LoVo (cell line): ENCODE data around the gene PRDM16.

Experiments
- DNase-seq: peaks from one replicate; pipeline ENCODE4 v3.0.0-alpha.2; 2016; ENCODE audit warnings: low spot score

The PRDM16 gene

DNA sequence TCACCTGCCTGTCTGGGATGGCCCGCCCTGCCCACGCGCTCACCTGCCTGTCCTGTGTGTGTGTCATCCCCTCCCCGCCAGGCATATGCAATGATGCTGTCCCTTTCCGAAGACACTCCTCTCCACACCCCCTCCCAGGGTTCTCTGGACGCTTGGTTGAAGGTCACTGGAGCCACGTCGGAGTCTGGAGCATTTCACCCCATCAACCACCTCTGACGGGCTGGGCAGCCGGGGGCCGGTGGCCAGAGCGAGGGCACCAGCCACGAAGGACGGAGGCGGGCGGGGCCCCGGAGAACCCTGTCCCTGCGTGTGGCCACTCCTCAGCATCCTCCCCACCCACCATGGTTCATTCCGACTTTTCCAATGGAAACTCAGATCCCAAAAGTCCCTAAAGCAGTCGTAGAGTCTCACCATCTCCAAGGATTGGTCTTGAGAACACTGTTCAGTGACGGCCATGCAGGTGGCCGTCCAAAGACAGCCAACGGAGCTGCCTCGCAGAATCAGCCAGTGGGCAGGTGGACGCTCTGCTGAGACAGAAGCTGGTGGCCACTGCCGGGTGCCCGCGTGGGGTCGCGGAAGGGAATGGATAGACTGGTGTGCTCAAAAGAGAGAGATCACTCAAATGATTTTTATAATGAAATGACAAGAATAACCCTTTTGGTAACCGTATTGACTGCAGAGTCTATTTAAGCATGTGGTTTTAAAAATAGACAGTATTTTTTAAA is 364.8 kb downstream of the PRDM16 start:
- no peak for DNase-seq

- DNase-seq: no peak
Observed at GRCh38 chr1:3434406-3435110, 365.6 kb downstream of the PRDM16 start.

DNA sequence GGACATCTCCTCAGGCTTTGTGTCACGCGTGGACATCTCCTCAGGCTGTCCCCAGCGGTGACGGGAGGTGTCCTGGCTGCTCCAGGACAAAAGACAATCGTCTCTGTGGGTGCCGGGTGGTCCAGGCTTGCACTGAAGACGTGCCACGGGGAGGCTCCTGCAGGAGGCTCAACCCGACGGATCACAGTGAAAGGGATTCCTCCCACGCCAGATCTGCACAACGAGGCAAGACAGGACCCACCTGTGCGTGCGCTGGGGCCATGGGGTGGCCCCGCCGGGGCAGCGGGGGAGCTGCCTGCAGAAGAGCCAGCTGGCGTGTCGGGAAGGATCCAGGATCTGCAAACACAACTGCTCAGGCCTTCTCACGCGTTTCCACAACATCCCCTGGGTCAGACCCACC is 366.7 kb downstream of the PRDM16 start:
- no peak for DNase-seq

GRCh38 chr1:3436451-3436850 is 367.4 kb downstream of the PRDM16 start:
- DNase-seq: no peak

GRCh38 chr1:3436901-3437300 is 367.9 kb downstream of the PRDM16 start:
- DNase-seq: no peak

- DNase-seq: no peak
Observed at GRCh38 chr1:3438661-3439180, 369.7 kb downstream of the PRDM16 start.

- no peak for DNase-seq
Observed at GRCh38 chr1:3439346-3440299, 370.6 kb downstream of the PRDM16 start.

DNA sequence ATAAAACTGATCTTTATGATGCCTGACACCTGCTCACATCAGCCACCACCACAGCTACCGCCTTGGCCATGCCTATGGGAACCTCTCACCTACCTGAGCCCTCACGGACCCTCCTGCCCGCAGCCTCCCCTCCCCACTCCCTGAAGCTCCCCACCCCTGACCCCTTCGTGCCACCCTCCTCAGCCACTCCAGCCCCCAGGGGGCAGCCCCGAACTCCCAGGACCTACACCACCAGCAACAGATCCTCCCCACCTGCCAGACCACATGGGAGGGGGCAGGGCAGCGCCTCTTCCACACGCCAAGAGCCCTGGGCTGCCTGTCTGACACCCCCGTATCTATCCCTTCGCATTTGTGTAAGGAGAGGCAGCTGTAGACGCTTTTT is 371.3 kb downstream of the PRDM16 start:
- DNase-seq: no peak

DNA sequence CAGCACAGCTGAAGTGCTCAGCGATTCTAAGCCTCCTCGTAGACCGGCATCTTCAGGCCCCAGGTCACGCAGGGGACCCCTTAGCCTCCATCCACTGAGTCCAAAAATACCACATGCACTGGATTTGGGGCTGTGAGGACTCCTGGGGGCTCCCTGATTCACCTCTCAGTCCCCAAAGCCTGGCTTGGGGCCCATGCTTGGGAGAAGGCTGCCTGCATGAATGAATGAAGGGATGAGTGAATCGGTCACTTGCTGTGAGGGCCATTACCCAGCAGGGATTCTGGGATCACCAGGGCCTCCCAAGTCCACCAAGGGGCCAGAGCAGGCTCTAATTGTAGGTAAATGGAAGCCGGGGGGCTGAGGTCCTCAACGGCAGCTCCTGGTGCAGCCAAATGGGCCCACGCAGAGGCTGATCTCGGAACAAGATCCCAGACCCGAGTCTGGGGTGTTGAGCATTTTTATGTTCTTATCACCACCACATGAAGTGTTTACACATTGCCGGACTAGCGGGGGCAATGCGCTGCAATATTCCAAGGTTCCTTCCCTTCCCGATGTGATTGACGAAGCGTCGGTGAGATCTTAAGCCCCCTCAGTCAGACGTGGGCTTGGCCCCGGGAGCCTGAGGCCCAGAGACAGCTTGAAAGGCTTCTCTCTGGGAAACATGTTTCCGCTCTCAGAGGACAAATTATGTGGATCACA is 371.9 kb downstream of the PRDM16 start:
- no peak for DNase-seq

GRCh38 chr1:3441410-3441847 is 372.4 kb downstream of the PRDM16 start:
- DNase-seq: no peak

DNA sequence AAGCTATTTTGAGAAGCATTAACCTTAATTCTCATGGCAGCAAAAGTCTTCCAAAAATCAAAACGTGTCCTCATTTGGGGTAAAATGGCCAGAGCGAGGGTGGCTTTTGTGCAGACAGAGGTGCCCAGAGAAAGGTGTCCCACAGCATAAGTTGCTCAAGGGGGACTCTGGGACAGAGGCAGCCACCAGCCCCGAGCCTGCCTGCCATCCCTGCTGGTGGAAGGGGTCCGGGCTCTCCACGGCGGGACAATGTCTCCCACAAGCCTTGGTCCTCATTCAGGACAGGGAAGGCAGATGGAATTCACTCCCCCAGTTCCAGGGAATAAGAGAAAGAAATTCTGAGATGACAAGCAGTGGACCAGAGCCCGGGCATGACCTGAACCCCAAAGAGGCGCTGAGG is 372.9 kb downstream of the PRDM16 start:
- DNase-seq: no peak

DNA sequence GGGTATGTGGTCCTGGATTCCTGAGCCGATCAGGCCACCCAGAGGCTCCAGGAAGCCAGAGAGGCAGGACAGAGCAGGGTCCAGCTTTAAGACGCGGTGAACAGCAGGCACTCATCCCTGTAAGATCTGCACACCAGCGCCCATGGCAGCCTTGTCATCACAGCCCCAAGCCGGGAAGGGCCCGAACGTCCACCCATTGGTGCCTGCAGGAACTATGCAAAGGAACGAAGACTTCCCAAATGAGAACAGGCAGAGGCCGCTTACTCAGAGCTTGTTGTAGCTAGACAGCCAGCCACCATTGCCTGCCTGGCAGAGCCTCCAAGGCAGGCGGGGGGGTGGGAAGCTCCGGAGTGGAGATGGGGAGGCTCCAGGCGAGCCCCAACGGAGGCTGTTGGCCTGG is 373.3 kb downstream of the PRDM16 start:
- DNase-seq: no peak

DNA sequence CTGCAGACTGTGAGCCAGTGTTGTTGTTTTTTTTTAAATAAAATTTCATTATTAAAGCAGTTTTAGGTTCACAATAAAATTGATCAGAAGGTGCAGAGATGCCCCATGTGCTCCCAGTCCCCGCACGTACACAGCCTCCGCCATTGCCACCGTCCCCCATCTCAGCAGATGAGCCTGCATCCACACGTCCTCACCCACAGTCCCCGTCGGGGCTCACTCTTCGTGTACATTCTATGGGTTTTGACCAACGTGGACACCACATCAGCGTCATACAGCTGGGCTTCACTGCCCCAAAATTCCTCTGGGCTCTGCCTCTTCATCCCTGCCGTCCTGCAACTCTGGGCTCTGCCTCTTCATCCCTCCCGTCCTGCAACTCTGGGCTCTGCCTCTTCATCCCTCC is 373.9 kb downstream of the PRDM16 start:
- no peak for DNase-seq

DNA sequence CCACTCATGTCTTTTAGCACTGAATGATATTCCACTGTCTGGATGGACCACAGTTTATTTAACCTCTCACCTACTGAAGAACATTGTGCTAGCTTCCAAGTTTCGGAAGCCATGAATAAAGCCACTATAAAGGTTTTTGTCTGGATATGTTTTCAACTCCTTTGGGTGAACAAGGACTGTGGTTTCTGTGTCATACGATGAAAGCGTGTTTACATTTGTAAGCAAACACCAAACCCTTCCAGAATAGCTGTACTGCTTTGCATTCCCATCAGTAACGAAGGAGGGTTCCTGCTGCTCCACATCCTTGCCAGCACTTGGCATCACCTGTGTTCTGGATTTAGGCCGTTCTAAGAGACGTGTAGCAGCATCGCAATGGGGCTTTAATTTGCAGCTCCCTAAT is 374.8 kb downstream of the PRDM16 start:
- DNase-seq: no peak

- DNase-seq: no peak
Observed at GRCh38 chr1:3444298-3444697, 375.3 kb downstream of the PRDM16 start.

DNA sequence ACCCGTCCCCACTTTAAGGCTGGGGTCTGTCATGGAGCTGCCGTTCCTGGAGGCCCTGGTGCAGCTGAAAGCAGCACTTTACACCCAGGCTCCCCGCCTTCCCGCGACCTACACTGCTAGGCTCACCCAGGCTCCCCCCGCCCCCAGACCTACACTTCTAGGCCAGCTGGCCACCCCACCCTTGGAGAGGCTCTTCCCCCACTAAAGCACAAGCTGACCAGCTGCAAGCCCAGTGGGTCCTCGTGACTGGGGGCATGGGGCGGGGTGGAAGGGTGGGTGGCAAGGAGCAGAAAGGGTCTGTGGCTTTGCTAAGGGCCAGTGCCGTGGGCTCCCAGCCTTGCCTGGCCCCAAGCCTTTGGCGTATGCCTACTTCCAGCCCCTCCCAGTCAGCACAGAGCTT is 375.7 kb downstream of the PRDM16 start:
- DNase-seq: no peak

DNA sequence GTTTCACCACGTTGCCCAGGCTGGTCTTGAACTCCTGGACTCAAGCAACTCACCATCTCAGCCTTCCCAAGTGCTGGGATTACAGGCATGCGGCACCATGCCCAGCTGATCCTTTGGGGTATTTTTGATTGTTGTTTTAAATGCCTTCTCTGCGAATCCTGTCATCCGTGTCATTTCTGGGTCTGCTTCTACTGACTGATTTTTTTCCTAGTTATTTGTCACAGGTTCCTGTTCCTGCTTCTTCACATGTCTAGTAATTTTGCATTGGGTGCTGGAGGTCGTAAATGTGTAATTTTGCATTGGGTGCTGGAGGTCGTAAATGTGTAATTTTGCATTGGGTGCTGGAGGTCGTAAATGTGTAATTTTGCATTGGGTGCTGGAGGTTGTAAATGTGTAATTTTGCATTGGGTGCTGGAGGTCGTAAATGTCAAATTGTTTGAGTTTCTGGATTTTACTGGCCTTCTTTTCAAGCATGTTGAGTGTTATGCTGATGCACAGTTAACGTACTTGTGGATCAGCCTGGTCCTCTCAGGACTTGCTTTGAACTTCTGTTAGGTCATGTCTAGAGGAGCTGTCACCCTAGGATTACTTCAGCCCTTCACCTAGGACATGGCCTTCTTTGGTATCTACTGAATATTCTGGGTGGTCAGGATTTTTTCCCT is 381.3 kb downstream of the PRDM16 start:
- no peak for DNase-seq

- DNase-seq: no peak
Observed at GRCh38 chr1:3450983-3451382, 382.0 kb downstream of the PRDM16 start.

- no peak for DNase-seq
Observed at GRCh38 chr1:3451994-3452865, 383.2 kb downstream of the PRDM16 start.

DNA sequence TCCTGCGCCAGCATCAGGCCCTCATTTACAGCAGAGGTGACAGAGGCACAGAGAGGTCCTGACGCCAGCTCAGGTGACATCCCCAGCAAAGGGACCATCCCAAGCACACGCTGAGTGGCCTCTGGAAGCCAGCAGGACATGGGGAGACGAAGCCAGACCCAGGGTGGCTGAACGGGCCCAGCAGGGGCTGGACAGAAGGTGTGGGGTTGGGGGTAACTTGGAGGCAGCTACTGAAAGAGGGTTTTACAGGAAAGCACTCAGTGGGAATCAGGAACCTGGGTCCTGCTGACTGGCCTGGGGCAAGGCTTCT is 383.8 kb downstream of the PRDM16 start:
- no peak for DNase-seq
